Activated CD4-positive, alpha-beta T cell treated with anti-CD3 and anti-CD28 coated beads, Interleukin-2, amount 50 U/mL, for 16 hours (primary cell): Measurements from ENCODE around the gene HHLA2.

ENCODE experiments used
- DNase-seq: peaks from one replicate; pipeline ENCODE4 v3.0.0-alpha.2; 2020

Gene HHLA2

DNA sequence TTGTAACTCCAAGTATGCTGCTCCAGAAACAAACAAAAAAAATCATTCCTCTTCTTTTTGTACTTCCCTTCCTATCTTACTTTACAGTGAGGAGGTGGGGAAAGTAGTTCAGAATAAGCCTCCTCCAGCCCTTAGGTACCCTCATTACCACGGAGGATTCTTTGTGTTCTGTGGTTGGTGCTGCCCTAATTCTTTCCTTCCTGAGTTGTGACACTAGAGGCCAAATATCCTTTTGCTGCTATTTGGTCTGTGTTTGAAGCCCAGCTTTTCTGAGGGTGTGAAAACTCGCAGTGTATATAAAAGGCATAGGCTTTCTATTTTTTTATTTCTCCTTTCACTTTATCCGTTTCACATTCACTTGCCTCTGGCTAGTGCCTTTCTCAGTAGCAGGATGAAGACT, 98.2 kb downstream of the HHLA2 start:
- no peak for DNase-seq

DNA sequence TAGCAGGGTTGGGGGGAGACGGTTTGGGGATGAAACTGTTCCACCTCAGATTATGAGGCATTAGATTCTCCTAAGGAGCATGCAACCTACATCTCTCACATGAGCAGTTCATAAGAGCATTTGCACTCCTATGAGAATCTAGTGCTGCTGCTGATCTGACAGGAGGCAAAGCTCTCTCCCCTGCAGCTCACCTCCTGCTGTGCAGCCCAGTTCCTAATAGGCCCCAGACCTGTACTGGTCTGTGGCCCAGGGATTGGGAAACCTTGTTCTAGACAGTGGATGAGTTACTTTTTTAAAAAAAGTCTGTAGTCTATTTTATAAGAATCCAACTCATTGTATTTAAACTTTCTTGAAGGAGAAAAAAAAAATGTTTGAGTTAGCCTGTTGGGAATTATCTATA, 100.0 kb downstream of the HHLA2 start:
- DNase-seq, result no peak

DNA sequence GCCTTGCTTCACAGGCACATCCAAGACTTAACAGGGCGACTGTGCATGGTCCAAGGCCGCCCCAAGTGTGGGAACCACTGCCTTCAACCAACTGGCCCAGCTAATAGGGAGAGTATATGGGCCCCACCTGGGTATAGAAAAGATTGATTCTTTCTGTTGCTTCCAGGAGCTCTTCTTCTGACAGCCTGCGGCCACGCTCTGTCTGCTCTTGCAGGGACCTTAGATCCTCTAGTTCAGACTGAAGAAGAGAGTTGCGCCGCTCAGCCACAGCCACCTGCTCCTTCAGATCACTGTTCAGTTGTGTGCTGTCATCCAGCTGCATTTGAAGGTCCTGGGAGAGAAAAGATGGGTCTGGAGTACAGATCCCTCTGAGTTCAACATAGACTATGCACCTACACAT, 102.2 kb downstream of the HHLA2 start:
- DNase-seq, result no peak

DNA sequence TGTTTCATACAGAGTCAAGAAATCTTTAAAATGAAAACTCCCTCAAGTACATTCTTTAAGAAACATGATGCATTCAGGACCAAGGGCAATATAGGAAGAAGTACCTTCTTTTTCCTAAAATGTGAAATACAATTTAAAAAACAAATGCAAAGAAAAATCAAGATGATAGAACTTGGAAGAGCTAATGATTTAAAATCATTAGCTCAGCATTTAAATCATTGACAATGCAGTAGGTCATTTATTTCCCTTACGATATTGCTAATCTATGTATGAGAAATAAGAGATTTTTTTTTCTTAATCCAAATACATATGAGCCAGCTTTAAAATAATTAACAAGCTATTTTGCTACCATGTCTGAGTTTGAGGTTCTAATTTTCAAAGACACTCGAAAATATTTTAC, 105.5 kb downstream of the HHLA2 start:
- no peak for DNase-seq

DNA sequence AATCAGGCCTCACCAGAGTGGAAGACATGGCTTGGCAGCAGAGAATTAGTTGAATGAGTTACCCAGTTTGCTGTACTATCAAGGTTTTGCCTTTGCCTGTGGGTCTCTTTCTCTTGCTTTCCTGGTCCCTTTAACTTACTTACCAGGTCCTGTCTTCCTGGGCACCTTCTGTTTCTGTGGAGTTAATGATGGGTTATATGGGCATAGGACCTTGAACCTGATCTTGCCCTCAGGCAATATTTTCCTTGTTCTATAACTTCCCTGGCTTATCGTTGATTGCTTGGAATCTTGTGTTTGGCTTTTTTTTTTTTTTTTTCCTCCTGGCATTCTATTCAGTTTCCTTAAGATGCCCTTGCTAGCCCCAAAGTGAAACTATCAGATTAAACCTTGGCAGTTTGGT, 106.8 kb downstream of the HHLA2 start:
- DNase-seq, result no peak

DNA sequence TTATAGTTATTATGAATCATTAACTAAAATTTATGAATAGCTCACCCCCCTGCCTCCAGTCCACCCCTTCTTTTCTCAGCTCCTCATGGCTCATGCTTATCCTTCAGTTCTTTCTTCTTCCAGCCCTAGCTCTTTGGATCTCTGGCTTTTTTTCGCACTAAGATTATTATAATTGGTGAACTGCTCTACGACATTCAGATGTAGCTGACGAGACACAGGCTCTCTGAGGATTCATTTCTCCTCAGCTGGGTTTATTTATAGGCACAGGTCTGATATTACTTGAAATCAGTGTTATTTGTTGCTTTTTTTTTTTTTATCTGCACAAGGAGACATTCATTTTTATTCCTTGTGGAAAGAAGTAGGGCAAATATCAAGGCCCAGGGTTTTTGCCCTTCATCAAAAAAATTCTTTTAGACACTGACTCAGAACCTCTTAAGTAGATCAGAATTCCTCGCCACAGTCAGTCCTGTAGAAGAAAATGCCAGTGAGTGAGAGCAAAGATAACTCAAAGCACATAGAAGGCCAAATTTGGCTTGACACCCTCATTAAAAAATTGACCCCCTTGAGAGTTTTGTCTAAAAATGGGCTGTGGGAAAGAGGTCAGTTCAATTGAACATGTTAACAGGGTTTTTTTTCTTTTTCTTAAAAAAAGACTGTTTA, 107.5 kb downstream of the HHLA2 start:
- DNase-seq, result no peak

DNA sequence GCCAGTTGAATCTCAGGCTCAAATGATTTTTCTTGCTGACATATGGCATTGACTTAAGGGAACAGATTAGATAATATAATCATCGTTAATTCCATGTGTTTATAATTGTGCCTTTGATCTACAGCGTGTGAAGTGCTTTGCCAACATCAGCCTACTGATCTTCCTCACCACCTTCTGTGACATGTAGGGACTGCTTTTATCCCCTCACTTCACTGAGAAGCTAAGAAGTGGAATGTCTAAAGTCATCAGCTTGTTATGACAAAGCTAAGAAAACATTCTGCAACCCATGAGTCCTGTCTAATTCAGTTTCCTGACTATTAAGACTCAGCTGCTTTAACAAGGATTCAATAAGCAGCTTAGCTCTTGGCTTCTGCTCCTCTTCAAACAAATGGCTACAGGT, 108.0 kb downstream of the HHLA2 start:
- no peak for DNase-seq

DNA sequence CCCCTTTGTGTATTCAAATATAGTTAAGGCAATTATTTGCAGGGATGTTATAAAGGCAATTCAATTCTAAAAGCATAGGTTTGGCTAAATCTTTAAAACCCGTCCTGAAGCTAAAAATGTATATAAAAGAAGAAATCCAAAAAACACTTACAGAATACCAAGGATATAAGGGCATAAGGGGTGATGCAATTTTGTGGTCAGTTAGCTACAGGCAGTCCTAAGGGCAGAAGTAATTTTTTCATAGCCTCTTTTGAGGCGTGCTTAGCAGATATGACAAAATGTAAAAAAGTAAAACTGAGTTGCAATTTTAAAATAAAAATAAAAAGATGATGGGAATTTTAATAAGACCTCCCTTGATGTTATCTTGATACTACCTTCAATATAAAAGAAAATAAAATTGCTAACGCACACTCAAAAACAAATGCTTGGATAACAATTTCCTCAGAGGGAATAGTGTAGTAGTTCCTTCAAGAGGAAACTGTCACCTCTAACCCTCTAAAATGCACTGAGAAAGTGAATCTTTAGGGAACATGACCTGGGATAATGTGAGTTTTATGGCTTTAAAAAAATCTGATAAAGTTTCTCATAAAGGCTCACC, 109.8 kb downstream of the HHLA2 start:
- DNase-seq, result no peak

DNA sequence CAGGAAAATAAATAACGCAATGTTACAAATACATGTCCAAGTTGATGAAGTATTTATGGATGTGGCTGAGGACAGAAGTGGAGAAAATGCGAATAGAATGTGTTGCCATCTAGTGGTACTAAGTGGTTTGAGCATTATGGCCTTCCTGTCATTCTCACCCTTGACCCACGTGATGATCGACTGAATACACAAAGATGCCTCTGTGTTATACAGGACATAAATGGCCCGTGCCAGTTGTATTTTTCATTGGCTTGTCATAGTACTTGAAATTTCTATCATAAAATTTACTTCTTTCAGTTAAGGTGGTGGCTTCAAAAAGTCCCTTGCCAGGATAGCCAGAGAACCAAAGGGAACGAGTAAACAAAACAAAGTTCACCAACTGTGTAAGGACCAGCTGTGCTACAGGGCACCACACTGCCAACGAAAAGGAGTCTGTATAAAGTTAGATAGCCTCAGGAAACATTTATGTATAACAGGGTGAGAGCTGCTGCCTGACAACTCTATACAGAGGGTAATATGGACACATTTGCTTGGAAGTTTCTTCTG, 110.4 kb downstream of the HHLA2 start:
- DNase-seq, result no peak

DNA sequence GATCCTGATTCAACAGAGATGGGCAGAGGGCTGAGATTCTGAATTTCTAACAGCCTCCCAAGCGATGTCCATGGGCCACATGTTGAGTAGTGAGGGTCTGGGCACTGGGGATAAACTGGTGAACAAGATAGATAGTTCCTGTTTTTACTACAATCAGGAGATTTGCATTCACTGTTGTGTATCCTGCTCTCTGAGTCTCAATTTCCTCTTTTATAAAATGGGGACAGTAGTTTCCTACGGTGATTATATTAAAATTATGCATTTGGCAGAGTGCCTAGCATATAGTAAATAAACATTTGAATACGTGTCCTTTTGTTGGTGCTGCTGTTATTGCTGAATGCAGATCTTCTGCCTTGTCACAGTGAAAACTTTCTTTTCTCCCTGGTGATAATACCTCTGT, 111.5 kb downstream of the HHLA2 start:
- DNase-seq, result no peak

DNA sequence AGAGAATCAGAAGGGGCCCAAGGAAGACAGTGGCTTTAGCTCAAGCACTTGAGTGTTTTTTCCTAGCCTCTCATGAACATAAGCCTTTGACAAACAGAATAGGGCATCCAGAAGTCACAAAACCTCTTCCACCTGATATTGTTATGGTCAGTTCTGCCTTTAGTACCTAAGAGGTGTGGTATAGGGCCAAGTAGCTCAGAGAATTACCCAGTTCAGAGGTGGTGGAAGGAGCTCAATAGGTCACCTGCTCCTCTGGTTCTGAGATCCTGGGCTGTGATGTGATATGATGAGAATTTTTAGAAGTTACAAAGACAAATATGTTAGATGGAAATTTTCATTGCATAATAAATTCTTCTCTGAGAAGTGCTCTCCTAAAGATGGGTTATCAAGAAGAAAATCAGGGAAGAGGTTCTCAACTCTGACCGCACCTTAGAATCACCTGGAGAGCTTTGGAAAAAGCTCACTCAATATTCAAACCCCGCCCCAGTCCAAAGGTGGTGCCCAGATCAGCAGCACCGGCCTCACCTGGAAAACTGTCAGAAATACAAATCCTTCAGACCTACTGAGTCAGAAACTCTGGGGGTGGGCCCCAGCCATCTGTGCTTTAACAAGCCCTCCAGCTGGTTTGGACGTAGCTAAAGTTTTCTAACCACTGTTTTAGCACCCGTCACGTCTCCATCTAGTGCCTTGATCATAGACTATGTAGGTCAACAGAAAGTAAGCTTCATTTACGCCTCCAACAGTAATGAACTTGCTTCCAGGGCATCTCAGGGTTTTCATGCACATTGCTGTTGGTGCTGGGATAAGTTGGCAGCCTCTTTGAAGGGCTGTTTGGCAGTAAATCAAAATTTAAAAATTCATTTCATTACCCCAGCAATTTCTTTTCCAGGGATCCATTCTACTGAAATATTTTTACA, 112.8 kb downstream of the HHLA2 start:
- DNase-seq, result no peak

DNA sequence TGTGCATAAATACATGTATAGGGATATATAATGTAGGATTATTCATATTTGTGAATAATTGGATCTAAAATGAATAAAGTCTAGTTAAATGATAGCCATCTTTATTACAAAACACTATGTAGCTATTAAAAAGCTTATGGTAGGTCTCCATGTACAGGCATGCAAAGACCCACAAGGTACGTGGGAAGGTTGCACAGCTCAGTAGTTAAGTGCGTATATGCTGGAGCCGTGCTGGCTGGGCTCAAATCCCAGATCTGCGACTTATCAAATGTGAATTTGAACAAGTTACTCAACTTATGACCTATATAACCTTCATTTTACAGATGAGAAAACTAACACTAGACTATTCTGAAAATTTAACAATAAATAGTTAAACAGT, 113.4 kb downstream of the HHLA2 start:
- no peak for DNase-seq

DNA sequence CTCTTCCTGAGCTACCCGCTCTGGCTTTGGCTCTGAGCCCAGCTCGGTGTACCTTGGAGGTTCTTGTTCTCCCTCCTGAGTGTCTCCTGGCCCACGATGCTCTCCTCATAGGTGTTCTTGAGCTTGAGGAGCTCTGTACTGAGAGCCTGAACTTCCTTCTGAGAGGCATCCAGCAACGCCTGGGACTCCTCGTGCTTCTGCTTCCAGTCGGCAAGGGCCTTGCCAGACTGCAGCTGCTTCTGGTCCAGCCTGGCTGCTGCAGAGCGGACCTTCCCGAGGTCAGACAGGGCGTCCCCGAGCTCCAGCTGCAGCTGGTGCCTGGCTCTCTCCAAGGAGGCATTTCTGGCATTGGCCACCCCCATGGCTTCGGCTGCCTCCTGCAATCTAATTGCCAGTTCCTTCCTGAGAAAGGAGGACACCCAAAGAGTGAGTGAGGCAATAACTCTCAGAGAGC, 114.2 kb downstream of the HHLA2 start:
- no peak for DNase-seq

DNA sequence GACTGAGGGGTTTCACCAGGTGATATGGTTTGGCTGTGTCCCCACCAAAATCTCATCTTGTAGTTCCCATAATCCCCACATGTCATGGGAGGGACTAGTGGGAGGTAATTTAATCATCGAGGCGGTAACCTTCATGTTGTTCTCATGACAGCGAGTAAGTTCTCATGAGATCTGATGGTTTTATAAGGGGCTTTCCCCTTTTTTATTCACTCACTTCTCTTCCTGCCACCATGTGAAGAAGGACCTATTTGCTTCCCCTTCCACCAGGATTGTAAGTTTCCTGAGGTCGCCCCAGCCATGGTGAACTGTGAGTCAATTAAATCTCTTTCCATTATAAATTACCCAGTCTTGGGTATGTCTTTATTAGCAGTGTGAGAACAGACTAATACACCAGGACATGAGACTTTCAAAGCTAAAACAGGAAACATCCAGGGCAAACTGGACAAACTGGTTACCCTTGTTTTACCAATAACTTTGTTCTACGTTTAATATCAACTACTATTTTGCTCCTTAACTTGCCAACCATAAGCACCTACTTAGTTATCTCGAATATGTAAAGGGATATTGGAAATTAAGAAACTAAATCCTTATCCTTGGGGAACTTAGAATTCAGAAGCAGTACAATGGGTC, 115.9 kb downstream of the HHLA2 start:
- no peak for DNase-seq

DNA sequence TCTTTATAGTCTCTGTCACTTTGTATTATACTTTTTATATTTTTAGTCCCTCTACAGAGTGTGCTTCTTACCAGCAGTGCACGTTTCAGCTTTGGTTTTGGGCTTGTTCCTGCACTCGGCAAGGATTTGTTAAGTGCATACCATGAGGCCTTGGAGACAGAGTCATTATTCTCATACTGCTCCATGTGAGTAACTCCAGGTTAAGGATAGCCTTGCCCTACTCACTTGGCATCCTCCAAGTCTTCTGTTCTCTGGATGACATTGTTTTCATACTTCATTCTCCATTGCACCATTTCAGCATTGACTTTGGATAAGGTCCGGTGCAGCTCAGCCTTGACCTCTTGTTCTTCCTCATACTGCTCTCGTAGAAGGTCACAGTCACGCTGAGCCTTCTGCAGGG, 117.7 kb downstream of the HHLA2 start:
- no peak for DNase-seq

DNA sequence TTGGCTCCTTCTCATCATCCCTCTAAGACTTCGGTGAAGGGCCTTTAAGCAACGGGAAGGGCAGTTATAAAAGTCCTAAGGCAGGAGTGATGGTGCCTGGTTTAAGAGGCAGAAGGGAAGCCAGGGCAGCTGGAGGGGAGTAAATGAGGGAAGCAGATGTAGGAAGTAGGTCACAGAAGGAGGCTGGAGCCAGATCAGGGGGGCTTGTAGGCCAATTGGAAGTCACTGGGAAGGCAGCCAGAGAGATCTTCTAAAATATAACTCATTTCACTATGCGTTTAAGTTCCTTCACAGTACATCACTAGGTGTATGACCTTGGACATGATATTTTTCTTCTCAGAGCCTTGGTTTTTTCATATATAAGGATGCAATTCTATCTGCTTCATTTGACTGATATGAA, 119.3 kb downstream of the HHLA2 start:
- DNase-seq, result no peak

DNA sequence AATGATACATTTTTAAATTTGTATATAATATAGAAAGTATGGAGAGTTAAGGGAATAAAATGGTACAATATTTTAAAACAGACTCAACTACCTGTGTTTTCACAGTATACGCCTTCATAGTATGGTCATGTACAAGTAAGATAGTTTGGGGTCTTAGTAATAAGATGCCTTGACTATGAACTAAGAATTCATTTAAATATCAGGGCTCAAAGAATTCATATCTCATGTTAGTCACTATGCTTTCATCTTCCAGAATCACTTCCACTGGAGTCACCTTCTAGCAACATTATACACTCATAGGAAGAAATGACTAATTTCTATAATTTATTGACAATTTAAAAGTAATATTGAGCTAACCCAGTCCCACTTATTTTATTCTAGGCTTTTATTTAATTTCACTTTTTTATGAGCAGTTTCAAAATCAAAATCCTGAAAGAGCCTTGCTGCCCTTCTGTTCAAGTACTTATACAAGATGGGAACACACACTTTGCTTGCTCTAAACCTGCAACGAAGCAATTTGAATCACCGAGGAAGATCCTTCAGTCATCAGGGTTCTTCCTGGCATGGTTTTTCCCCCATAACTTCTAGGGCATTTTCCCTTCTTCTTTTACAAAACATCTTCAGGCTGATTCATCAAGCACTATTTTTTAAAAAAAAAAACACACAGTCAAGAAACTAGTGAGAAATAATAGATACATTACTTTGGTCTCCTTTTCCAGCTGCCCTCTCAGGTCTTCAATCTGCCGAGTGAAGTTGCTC, 119.9 kb downstream of the HHLA2 start:
- DNase-seq, result peak; percentile 20

DNA sequence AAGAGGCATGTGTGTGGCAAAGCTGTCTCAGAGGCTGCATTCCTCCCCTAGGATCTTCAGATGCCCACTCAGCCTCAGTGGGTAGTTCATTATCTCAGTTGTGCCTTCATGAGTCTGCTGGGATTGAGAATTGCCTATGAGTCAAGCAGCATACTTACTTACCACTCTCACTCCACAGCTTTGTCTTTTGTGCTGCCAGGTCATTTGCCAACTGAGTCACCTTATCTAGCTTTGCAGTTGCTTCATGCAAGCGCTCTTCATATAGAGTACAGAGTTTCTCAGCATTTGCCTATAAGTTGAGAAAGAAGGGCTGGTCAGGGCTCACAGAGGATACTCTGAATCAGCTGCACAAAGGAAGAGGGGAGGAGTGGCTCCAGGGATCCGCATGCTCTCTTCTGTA, 124.6 kb downstream of the HHLA2 start:
- no peak for DNase-seq
